Spleen (tissue), 7 donors: ENCODE results near the gene RAET1G.
"Not testable (repeated sequence)": the region's sequence is repeated elsewhere in the genome, so short reads cannot be mapped to it uniquely, and the experiment has no call there.

ENCODE experiments used
- CTCF ChIP-seq, 11 experiments: fragments of 200-600 bp in 7 of 11; fragments of 450-650 bp in 4 of 11; sonication (generic) in 4 of 11; IDR thresholded peaks in 8 of 11; conservative IDR thresholded peaks in 3 of 11; 1 replicate in 7 of 11; 2 replicates in 4 of 11; pipeline versions ENCODE4 v1.4.0 to v1.8.0; 2016 to 2021; ENCODE audit warnings: antibody characterized with exemption in 11 of 11, inconsistent platforms in 4 of 11, mild to moderate bottlenecking in 1 of 11
- POLR2A ChIP-seq, 3 donors: fragments of 450-650 bp; IDR thresholded peaks; one replicate each; pipeline ENCODE4 v1.5.1; 2017; ENCODE audit warnings: antibody characterized with exemption in 3 of 3, mild to moderate bottlenecking in 1 of 3
- POLR2AphosphoS5 ChIP-seq, 3 donors: sonication (generic); formaldehyde crosslinking; IDR thresholded peaks; one replicate each; pipeline ENCODE4 v1.5.1; 2017; ENCODE audit warnings: antibody characterized with exemption in 3 of 3
- donor health status: DM: no; HTN: no; CAD: no; lungs with moderate emphysema.
- donor health status: DM: no; HTN: no; CAD: no.
- donor health status: DM: no; HTN: no; CAD: no.

- not testable (repeated sequence) for TF ChIP-seq POLR2A (IDR thresholded peaks at IDR 0.05); CTCF (IDR thresholded peaks at IDR 0.05 in 8 of 11, conservative IDR thresholded peaks at IDR 0.05 in 3 of 11); POLR2AphosphoS5 (IDR thresholded peaks at IDR 0.05)
Observed at GRCh38 chr6:149946631-149947030, 23.7 kb upstream of the RAET1G start.
